GM18505 (cell line): Measurements from ENCODE around the gene RALGPS2.
"Not testable (repeated sequence)": the region's sequence is repeated elsewhere in the genome, so short reads cannot be mapped to it uniquely, and the experiment has no call there.

Experiments used
- ATAC-seq: cut with Tn5 transposase; IDR thresholded peaks from one replicate; pipeline ENCODE4 v1.9.1; 2021; ENCODE audit not compliant: unreplicated experiment
- POLR2A ChIP-seq: IDR thresholded peaks from 4 replicates; pipeline ENCODE4 v1.6.1; 2011; ENCODE audit warnings: borderline replicate concordance; ENCODE audit not compliant: insufficient read depth, insufficient read length; ENCODE audit errors: extremely low read depth

The RALGPS2 gene

DNA sequence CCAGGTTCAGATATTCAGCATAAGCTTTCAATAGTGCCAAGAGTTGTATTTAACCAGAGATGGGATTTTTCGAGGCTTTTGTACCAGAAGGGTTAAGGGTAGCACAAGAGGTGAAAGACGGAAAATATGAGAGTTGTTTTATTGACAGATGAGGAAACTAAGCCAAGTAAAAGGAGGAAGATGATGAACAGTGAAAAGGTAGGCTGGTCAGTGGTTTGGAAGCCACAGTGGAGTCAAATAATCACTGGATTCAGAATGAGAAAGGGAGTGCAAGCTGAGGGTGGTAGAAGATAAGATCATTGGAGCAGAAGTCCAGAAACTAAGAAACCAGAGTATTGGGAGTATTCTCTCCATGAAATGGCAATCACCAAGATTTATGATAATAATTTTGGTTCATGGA is 100.1 kb downstream of the RALGPS2 start:
- no peak for TF ChIP-seq POLR2A
- ATAC-seq = no peak

DNA sequence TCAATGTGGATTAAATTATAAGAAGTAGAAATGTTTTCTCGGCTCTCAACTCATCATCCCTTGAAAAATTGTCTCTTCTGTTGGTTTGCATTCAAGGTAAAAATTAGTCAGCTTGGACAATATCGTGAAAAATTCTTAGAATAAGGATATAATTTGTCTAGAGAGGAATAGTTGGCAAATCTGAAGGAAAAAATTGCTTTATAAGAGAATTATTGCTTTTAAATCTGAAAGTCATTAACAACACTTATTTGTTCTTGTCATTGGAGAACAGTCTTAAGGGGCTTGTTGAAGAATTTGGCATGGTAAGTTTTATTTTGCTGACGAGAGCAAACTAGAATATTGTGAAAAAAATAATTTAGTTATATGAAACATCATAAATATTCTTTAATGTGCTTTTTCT is 119.4 kb downstream of the RALGPS2 start:
- TF ChIP-seq POLR2A = no peak
- ATAC-seq = no peak

DNA sequence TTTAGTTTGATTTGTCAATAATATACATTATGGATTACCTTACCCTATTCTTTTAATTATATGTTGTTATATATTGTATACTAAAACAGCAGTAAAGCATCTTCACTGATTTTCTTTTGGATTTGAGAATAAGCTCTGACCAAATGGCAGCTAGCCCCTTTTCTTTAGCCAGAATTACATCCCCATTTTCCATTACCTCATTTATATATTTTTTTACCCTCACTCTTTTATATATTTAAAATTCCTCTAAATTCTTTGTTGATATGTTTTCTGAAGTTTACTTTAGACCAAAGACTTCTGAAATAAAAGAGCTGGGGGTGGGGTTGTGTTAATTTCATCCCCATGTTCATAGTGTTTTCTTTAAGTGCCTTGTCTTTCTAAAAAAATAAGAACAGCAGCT is 121.3 kb downstream of the RALGPS2 start:
- no peak for TF ChIP-seq POLR2A

DNA sequence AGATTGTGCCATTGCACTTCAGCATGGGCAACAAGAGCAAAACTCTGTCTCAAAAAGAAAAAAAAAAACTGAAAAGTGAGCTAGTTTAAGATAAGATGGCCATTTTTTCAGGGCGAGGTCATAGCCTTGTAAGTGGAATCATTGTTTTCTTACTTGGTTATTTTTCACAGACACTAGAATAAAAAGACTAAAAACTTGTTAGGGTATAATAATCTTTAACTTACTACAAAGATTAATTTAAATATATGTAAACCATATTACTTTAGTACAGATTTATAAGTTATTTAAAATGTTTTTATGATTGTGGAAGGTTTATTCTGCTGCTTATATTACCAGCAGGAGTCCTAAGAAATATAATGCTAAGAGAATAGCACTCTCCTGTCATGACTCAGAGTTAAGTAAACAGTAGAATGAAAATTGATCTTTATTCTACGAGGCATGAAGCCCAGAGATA is 122.4 kb downstream of the RALGPS2 start:
- no peak for ATAC-seq
- TF ChIP-seq POLR2A = no peak

More for the DNA sequence above, 121.3 kb downstream of the RALGPS2 start:
- ATAC-seq = no peak

DNA sequence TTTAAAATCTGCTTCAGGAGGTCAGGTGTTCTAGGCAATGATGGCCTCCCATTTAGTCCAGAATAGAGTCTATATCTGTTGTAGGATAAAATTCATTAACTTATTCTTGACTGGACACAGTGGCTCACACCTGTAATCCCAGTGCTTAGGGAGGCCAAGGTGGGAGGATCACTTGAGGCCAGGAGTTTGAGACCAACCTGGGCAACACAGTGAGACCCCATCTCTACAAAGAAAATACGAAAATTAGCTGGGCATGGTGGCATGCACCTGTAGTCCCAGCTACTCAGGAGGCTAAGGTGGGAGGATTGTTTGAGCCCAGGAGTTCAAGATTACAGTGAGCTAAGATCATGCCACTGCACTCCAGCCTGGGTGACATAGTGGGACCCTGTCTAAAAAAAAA is 122.9 kb downstream of the RALGPS2 start:
- not testable (repeated sequence) for ATAC-seq

DNA sequence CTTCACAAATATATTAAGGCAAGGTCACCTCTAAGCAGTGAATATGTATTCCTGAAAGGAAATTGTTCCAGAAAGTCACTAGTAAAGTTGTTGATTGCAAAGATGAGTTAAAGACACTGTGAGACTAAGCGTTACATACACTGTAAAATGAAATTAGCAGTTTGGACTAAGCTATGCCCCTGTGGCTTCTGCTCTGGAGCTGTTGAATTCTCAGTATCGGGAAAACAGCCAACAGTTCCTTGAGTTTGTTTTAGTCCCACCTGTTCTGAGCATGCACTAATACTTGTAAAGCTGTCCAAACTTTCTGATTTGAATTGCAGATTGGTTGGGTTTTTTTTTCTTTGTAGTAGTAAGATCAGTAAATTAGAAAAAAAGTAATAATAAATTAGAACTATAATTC is 124.9 kb downstream of the RALGPS2 start:
- TF ChIP-seq POLR2A = no peak
- ATAC-seq = no peak

DNA sequence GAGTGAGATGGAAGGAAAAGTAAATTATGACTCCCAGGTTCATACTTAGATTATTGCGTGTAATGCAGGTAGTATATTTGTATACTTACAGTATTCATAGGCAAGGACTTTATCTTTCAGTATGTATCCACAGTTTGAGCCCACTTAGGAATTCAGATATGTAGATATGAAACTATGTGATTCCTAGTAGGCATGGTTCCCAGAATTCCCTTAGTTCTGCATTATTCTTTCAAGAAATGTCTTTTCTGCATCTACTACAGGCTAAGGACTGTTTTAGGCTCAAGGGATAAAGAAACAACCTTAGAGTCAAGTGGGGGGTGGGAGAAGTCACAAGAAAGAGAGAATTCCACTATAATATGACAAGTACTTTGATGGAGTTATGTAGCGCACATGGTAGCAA is 132.1 kb downstream of the RALGPS2 start:
- TF ChIP-seq POLR2A = no peak
- no peak for ATAC-seq

DNA sequence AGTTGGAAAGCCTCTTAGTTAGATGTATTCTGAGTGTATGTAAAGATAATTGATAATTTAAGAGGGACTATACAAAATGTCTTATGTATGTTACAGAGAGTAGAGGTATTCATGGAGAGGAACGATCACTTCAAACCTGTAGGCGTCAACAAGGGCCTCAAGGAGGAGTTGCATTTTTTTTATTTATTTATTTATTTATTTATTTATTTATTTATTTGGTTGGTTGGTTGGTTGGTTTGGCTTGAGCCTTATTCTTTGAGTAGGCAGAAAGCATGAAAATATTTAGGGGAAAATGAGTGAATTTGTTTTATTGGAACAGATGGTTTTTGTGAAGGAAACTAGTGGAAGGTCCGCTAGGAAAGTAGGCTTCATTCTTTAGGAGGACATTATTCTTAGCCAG is 137.4 kb downstream of the RALGPS2 start:
- no peak for ATAC-seq
- no peak for TF ChIP-seq POLR2A

DNA sequence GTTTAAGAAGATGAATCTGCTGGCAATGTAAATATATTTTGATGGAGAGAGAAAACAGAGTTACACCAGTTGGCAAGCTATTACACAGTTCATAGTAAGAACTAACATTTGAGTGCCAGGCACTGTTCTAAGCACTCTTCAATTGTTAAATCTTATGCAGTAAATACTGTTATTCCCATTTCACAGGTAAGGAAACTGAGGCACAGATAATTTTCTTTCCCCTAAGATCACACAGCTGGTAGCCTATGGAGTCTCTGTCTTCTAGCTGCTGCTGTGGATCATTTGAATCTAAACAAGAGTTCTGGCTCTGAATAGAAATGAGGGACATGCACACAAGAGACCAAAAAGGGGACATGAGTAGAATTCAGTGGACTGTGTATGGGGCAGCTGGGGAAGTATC is 137.8 kb downstream of the RALGPS2 start:
- no peak for ATAC-seq
- no peak for TF ChIP-seq POLR2A

DNA sequence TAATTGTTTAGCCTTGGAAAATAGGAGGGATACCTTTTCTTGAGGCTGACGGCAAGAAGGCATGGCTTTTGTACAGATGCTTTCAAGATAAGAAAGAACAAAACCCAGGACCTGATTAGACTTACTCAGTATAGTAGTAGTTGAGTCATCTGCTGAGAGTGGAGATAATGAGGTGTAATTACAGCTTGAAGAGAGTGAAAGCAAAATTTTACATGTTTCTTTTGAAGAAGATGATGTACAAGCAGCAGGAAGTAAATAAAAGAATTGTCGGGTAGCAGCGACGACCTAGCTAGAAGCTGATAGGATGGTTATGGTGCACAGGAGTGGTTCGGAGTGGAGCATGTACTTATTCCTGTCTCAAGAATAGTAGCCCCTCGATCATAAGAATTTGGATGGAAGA is 139.3 kb downstream of the RALGPS2 start:
- ATAC-seq = no peak
- TF ChIP-seq POLR2A = no peak

DNA sequence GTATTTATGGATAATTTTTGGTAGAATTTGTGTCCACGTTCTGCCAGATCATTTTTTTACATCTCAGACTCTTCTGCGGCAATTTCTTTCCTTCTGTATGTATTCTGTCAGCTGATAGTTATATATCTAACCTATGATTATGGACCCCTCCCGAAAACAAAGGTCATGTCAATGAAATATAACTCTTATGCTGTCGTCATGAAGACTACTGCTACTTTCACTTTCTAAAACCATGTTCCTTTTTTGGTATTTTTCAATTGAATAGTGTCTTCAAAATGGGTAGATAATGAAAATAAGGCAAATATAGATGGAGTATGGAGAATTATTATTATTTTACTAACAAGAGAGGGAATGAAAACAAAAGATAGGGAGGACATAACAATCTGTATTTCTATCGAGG is 142.6 kb downstream of the RALGPS2 start:
- no peak for TF ChIP-seq POLR2A
- no peak for ATAC-seq

DNA sequence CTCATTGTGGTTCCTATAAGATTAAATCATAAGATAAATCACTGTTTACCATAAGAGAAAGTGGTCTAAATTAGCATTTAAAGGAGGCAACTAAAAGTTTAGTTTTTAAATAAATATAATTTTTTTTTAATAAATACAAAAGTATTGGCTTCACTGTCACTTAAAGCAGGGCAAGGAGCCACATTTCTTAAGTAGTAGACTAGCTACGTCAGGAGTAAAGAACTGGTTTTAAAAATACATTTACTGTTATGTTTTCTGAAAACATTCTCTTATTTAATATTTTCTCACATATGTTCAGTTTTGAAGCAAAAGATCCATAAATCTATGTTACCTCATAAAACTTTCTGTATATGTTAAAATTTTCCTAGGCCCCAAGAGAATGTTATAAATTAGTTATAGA is 143.7 kb downstream of the RALGPS2 start:
- ATAC-seq = no peak

DNA sequence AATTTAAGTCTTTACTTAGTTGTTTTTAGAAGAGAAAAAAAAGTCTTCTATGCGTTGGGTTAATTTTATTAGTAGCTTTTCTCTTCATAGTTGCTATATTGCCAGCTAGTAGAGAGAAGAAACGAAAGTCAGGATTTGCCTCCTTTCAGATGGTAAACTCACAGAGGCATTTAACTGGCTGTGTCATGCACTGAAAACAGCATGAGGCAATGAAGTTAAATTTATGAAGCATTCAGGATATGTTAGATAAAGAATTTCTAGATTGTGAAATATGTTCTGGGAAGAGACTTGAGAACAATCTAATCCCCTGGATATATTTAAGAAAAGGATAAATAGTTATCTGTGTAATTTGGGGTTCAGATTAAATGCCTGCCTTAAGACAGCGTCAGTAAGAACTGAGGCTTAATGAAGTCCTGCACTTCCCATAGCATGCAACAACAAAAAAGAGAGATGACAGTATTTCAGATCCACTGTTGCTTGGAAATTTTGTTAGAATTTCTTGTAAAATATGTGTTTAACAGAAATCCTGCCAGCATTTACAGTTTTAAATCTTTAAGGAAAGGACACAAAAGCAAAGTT is 144.2 kb downstream of the RALGPS2 start:
- no peak for TF ChIP-seq POLR2A
- ATAC-seq = no peak

More for the DNA sequence above, 143.7 kb downstream of the RALGPS2 start:
- TF ChIP-seq POLR2A = no peak

DNA sequence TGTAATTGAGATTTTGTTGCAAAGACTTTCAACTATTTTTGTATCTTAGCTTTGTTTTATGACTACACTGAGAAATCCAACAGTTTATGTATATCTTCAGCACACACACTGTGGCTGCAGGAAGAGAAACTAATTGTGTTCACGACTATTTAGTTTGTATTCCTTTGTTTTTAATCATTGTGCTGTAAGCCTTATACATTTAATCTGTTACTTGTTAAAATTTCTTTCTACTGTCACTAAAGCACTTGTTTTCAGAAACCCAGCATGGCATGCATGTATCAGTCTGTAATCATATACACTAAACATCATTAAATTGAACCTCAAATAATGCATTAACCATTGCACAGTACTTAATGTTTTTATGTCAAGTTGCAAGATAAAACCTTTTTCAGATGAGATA is 145.2 kb downstream of the RALGPS2 start:
- ATAC-seq = no peak

DNA sequence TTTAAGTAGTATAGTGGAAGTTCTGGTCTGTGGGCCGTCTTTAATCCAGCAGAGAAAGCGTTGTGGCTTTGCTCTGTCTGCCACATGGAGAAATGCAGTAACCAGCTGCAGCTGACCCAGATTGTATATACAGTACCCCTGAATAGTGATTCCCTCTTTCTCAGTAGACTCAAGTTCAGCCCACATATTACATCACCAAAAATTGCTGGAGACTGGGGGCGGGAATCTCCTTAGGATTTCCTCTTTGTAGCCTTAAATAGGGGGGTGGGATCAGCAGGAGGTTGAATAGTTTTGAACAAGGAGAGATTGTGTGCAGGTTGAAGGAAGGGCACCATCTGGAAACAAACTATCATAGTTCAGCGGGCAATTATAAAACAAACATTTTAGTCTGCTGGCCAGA is 145.9 kb downstream of the RALGPS2 start, which contains the start of gene ANGPTL1:
Gene ANGPTL1, minus strand, starts transcription at position 134 of the 400 bp plus-strand sequence. CDS start 5,301 bp downstream, outside the sequence.
- ATAC-seq = no peak
- TF ChIP-seq POLR2A = no peak

More for the DNA sequence above, 145.2 kb downstream of the RALGPS2 start:
- no peak for TF ChIP-seq POLR2A
